Measurements from ENCODE around the gene PDK3.

PDK3 gene

DNA sequence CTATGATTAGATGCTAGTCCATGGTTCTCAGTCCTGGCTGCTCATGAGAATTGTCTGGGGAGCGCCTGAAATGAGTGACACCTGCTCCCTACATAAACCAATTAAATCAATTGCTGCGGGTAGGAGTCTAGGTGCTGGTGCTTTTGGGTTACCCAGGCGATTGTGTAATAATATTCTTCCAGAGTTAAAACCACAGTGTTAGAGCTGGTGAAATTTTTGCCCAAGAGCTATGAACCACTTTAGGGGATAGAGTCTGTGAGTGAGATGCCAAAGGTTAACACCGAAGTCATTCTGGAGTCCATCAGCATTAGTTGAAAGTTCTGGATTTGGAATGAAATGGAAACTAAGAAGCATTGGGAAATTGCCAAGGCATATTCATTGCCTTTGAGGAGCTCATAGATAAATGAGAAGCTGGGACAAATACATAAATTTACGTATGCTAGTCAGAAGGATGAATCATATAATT is 15.3 kb downstream of the PDK3 start:
- TF ChIP-seq, protein P1, sequence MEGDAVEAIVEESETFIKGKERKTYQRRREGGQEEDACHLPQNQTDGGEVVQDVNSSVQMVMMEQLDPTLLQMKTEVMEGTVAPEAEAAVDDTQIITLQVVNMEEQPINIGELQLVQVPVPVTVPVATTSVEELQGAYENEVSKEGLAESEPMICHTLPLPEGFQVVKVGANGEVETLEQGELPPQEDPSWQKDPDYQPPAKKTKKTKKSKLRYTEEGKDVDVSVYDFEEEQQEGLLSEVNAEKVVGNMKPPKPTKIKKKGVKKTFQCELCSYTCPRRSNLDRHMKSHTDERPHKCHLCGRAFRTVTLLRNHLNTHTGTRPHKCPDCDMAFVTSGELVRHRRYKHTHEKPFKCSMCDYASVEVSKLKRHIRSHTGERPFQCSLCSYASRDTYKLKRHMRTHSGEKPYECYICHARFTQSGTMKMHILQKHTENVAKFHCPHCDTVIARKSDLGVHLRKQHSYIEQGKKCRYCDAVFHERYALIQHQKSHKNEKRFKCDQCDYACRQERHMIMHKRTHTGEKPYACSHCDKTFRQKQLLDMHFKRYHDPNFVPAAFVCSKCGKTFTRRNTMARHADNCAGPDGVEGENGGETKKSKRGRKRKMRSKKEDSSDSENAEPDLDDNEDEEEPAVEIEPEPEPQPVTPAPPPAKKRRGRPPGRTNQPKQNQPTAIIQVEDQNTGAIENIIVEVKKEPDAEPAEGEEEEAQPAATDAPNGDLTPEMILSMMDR (IDR thresholded peaks at IDR 0.05) = no peak
- Histone ChIP-seq H3K4me1 (ENCODE audit: control insufficient read depth in 1 of 2, insufficient read depth in 1 of 2, low read depth in 1 of 2, low read length in 1 of 2) (peaks cover 22 to 33% of the 10 kb centered on the region in 2 experiments), H3K4me3 (ENCODE audit: low read depth in 1 of 2, low read length in 1 of 2) (peak overlapping the region; percentile 44 to 45), H3K27ac (peak overlapping the region; percentile 92), H3K36me3 (no peaks in the 10 kb centered on the region), H3K27me3 (no peaks in the 10 kb centered on the region), H3K9me3 (no peaks in the 10 kb centered on the region)

DNA sequence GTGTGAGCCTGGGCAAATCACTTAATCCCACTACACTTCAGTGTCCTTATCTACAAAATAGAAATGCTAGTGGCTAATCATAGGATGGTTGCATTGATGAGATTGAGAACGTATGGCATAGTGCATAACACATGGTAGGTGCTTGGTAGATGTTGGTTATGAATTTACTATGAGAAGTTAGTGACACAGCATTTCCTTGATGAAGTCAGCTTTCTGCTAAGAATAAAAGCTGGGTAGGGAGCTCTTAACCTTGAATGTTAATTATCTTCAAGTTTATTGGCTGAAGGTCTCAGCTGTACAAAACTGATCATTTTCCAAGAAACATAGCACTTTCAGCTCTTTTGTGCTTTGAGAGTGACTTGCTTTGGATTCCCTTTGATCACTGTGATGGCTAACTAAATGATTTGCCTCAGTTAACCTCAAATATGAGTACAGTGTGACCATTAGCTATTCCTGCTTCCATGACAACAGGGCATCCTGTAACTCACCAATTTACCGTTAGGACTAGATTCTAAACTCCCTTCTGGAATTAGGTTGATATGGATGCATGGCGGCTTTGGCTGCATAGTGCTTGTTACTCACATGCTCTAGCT is 17.8 kb downstream of the PDK3 start:
- H3K9me3 ChIP-seq = no peaks in the 10 kb centered on the region
- no peaks in the 10 kb centered on the region for H3K27me3 ChIP-seq
- no peaks in the 10 kb centered on the region for H3K36me3 ChIP-seq
- TF ChIP-seq, protein P1 (IDR thresholded peaks at IDR 0.05) = no peak
- H3K4me3 ChIP-seq (ENCODE audit: low read depth in 1 of 2, low read length in 1 of 2) = no peak overlapping the region
- H3K4me1 ChIP-seq (ENCODE audit: control insufficient read depth in 1 of 2, insufficient read depth in 1 of 2, low read depth in 1 of 2, low read length in 1 of 2) = peaks cover 19 to 30% of the 10 kb centered on the region in 2 experiments
- H3K27ac ChIP-seq = peak overlapping the region; percentile 44

DNA sequence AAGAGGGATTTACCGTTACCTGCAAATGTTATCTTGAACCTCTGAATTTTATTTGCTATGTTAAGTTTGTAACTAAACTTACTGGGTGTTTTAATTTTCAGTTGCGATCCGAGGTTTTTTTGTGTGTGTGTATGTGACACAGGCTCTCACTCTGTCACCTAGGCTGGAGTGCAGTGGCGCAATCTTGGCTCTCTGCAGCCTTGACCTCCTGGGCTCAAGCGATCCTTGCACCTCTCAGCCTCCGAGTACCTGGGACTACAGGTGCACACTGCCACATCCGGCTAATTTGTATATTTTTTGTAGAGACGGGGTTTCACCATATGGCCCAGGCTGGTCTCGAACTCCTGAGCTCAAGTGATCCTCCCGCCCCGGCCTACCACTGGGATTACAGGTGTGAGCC is 18.5 kb downstream of the PDK3 start:
- Histone ChIP-seq H3K4me3 (ENCODE audit: low read depth in 1 of 2, low read length in 1 of 2) (no peak overlapping the region), H3K27ac (no peak overlapping the region), H3K4me1 (ENCODE audit: control insufficient read depth in 1 of 2, insufficient read depth in 1 of 2, low read depth in 1 of 2, low read length in 1 of 2) (peaks cover 15 to 26% of the 10 kb centered on the region in 2 experiments), H3K27me3 (no peaks in the 10 kb centered on the region), H3K9me3 (no peaks in the 10 kb centered on the region), H3K36me3 (no peaks in the 10 kb centered on the region)
- TF ChIP-seq, protein P1 (IDR thresholded peaks at IDR 0.05) = no peak

DNA sequence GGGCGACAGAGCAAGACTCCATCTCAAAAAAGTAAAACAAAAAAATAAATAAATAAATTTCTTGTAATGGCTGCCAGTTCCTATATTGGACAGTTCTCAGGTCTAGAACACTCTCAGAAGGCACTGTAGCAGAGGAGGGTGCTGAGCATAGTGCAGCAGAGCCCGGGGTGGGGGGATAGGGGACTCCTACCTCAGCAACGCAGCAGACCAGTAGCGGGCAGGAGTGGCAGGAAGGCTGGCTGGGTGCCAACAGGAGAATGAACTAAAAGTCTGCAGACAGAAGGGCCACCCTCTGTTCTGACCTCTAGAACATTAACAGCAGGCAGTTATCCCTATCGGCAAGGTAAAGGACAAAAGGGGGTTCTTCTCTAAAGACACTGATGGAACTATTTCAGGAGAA is 20.2 kb downstream of the PDK3 start:
- H3K4me3 ChIP-seq (ENCODE audit: low read depth in 1 of 2, low read length in 1 of 2) = no peak overlapping the region
- TF ChIP-seq, protein P1 (IDR thresholded peaks at IDR 0.05) = no peak
- peaks cover 6 to 9% of the 10 kb centered on the region in 2 experiments for H3K4me1 ChIP-seq (ENCODE audit: control insufficient read depth in 1 of 2, insufficient read depth in 1 of 2, low read depth in 1 of 2, low read length in 1 of 2)
- H3K36me3 ChIP-seq = no peaks in the 10 kb centered on the region
- no peak overlapping the region for H3K27ac ChIP-seq
- no peaks in the 10 kb centered on the region for H3K27me3 ChIP-seq
- no peaks in the 10 kb centered on the region for H3K9me3 ChIP-seq

DNA sequence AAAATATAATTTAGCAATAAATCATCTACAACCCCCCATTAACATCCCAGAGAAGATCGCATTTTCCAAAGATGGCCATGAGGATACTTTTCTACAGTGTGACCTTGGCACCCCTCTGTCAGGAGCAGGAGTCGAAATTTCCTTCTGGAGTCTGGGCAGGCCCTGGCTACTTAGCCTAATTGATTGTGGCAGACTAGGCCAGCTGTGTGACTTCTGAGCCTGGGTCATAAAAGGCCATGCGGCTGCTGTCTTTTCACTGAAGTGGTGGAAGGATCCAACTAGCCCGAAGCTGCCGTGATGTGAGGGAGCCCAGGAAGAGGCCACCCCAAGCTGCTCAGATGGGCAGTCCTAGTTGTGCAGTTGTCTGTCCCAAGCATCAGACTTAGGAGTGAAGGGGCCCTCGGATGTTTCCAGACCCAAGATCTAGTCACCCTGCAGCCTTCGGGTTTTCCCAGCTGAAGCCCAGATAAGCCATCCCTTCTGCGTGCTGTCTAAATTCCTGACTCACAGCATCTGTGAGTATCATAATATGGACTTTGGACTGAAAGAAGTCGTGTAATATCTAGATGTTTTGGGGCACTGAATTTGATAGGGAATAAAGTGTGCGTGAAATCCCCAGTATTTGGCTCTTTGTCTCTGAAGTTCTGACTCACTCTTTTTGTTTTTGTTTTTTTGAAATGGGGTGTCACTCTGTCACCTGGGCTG is 21.0 kb downstream of the PDK3 start:
- Histone ChIP-seq H3K9me3 (no peaks in the 10 kb centered on the region), H3K36me3 (no peaks in the 10 kb centered on the region), H3K4me1 (ENCODE audit: control insufficient read depth in 1 of 2, insufficient read depth in 1 of 2, low read depth in 1 of 2, low read length in 1 of 2) (peaks cover 1 to 6% of the 10 kb centered on the region in 2 experiments), H3K4me3 (ENCODE audit: low read depth in 1 of 2, low read length in 1 of 2) (no peak overlapping the region), H3K27me3 (no peaks in the 10 kb centered on the region), H3K27ac (peak overlapping the region; percentile 15)
- TF ChIP-seq, protein P1 (IDR thresholded peaks at IDR 0.05) = no peak

Measured in neutrophil (primary cell).